OCI-LY1 (cell line): Measurements from ENCODE around the gene TMPRSS13.

Source experiments
- H2AFZ ChIP-seq: fragments of 200-600 bp; sonication (generic), shearing (Covaris generic); 2 replicates; pipeline ENCODE4 v1.6.0; 2014; ENCODE audit warnings: antibody characterized with exemption, mild to moderate bottlenecking, low read length
- H3F3A ChIP-seq: fragments of 200-600 bp; sonication (generic), shearing (Covaris generic); 2 replicates; pipeline ENCODE4 v1.6.0; 2014; ENCODE audit warnings: mild to moderate bottlenecking, antibody characterized with exemption, low read length, moderate library complexity; ENCODE audit not compliant: insufficient read depth
- H3K27ac ChIP-seq: fragments of 200-600 bp; sonication (generic); 2 replicates; pipeline ENCODE4 v1.5.1; 2014; ENCODE audit warnings: low read length, mixed run types, mild to moderate bottlenecking, low read depth; ENCODE audit not compliant: poor library complexity, severe bottlenecking
- H3K27me3 ChIP-seq: fragments of 200-600 bp; sonication (generic); 2 replicates; pipeline ENCODE4 v1.6.0; 2014; ENCODE audit warnings: antibody characterized with exemption, mild to moderate bottlenecking, low read length, moderate library complexity; ENCODE audit not compliant: insufficient read depth
- H3K36me3 ChIP-seq: fragments of 200-600 bp; sonication (generic); 2 replicates; pipeline ENCODE4 v1.6.1; 2014; ENCODE audit warnings: mild to moderate bottlenecking, antibody characterized with exemption, low read length, moderate library complexity, mixed read lengths; ENCODE audit not compliant: insufficient read depth
- H3K4me1 ChIP-seq: fragments of 200-600 bp; sonication (generic); 2 replicates; pipeline ENCODE4 v1.5.1; 2014; ENCODE audit warnings: mild to moderate bottlenecking, low read length, moderate library complexity; ENCODE audit not compliant: insufficient read depth, severe bottlenecking
- H3K4me2 ChIP-seq: fragments of 200-600 bp; sonication (generic), shearing (Covaris generic); 2 replicates; pipeline ENCODE4 v1.6.1; 2014; ENCODE audit warnings: low read length
- H3K4me3 ChIP-seq: fragments of 200-600 bp; sonication (generic); 2 replicates; pipeline ENCODE4 v1.5.1; 2014; ENCODE audit warnings: low read length, low read depth, mild to moderate bottlenecking, mixed read lengths; ENCODE audit not compliant: poor library complexity, severe bottlenecking
- H3K79me2 ChIP-seq: fragments of 200-600 bp; shearing (Covaris generic); 2 replicates; pipeline ENCODE4 v1.6.1; 2016; ENCODE audit warnings: mixed run types, low read length, mixed read lengths; ENCODE audit not compliant: insufficient read depth
- H3K9ac ChIP-seq: fragments of 200-600 bp; sonication (generic), shearing (Covaris generic); 2 replicates; pipeline ENCODE4 v1.6.1; 2014; ENCODE audit warnings: mild to moderate bottlenecking, low read length, mixed read lengths
- H3K9me2 ChIP-seq: fragments of 200-600 bp; sonication (generic), shearing (Covaris generic); 2 replicates; pipeline ENCODE4 v1.6.1; 2014; ENCODE audit warnings: low read depth, mild to moderate bottlenecking, low read length, mixed read lengths
- H3K9me3 ChIP-seq: fragments of 200-600 bp; shearing (Covaris generic); 2 replicates; pipeline ENCODE4 v1.6.1; 2014; ENCODE audit warnings: low read length, mixed read lengths
- H4K20me1 ChIP-seq: fragments of 200-600 bp; sonication (generic), shearing (Covaris generic); 2 replicates; pipeline ENCODE4 v1.6.0; 2016; ENCODE audit warnings: mild to moderate bottlenecking, low read length; ENCODE audit not compliant: insufficient read depth
- EZH2 ChIP-seq: fragments of 200-600 bp; sonication (generic), shearing (Covaris generic); IDR thresholded peaks from 2 replicates; pipeline ENCODE4 v1.8.0; 2017; ENCODE audit warnings: borderline replicate concordance, mixed run types, mild to moderate bottlenecking, antibody characterized with exemption, low read length, moderate library complexity, mixed read lengths
- TF ChIP-seq, protein P1 (sequence below): fragments of 200-600 bp; sonication (generic), shearing (Covaris generic); IDR thresholded peaks from 2 replicates; pipeline ENCODE4 v1.5.1; 2017; ENCODE audit warnings: mild to moderate bottlenecking, antibody characterized with exemption, low read length, moderate library complexity, mixed read lengths

TMPRSS13 gene

DNA sequence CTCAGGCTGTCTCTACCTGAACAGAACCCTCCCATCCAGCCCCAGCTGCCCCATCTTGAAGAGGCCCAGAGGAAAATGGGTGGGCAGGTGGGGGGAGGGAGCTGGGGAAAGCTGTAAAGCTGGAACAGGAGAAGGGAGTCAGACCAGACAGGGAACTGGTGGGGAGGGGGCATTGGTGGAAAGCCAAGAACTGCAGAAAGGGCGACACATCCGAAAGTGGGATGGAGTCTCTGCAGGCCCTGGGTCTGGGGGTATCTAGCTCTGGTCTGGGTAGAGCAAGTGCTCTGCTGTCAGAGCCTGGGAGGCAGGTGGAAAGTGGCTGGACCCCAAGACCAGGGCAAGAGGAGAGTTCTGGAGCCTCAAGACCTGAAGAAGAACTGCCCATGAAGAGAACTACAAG, 7.7 kb downstream of the TMPRSS13 start:
- Histone ChIP-seq H3K27me3 (no peaks in the 10 kb centered on the region), H3K36me3 (no peaks in the 10 kb centered on the region), H3K9me3 (no peaks in the 10 kb centered on the region), H2AFZ (no peak overlapping the region), H3K79me2 (no peaks in the 10 kb centered on the region), H4K20me1 (no peaks in the 10 kb centered on the region), H3K9ac (no peak overlapping the region), H3K4me2 (no peak overlapping the region), H3F3A (no peaks in the 10 kb centered on the region), H3K4me3 (no peak overlapping the region), H3K27ac (no peak overlapping the region), H3K9me2 (no peaks in the 10 kb centered on the region), H3K4me1 (no peaks in the 10 kb centered on the region)
- TF ChIP-seq, protein P1, sequence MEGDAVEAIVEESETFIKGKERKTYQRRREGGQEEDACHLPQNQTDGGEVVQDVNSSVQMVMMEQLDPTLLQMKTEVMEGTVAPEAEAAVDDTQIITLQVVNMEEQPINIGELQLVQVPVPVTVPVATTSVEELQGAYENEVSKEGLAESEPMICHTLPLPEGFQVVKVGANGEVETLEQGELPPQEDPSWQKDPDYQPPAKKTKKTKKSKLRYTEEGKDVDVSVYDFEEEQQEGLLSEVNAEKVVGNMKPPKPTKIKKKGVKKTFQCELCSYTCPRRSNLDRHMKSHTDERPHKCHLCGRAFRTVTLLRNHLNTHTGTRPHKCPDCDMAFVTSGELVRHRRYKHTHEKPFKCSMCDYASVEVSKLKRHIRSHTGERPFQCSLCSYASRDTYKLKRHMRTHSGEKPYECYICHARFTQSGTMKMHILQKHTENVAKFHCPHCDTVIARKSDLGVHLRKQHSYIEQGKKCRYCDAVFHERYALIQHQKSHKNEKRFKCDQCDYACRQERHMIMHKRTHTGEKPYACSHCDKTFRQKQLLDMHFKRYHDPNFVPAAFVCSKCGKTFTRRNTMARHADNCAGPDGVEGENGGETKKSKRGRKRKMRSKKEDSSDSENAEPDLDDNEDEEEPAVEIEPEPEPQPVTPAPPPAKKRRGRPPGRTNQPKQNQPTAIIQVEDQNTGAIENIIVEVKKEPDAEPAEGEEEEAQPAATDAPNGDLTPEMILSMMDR: no peak
- TF ChIP-seq EZH2: no peak

GRCh38 chr11:117919781-117920221, 9.4 kb downstream of the TMPRSS13 start:
- Histone ChIP-seq H3K4me2 (no peak overlapping the region), H3K4me3 (no peak overlapping the region), H3K4me1 (no peaks in the 10 kb centered on the region), H3K9me2 (no peaks in the 10 kb centered on the region), H3K9ac (no peak overlapping the region), H3K36me3 (no peaks in the 10 kb centered on the region), H3K79me2 (no peaks in the 10 kb centered on the region), H3F3A (no peaks in the 10 kb centered on the region), H3K27ac (no peak overlapping the region), H3K27me3 (no peaks in the 10 kb centered on the region), H3K9me3 (no peaks in the 10 kb centered on the region), H2AFZ (no peak overlapping the region), H4K20me1 (no peaks in the 10 kb centered on the region)
- TF ChIP-seq EZH2: no peak
- TF ChIP-seq, protein P1: no peak

DNA sequence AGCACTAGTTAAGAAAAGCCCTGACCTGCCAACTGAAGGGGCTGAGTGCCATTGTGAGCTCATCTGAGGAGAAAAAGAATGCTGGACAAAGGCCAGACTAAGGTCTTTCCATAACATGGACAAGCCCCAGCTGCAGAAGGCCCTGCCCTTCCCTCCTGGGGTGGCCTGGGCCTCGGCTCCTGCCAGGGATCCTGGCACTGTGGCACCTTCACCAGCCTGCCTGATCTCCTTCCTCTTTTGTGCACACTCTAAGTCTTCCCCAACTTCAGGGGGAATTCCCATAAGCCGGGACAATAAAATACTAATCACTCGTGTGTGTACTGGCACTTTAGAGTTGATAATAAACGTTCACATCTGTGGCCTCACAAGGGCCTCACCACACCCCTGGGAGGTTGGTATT, 9.9 kb downstream of the TMPRSS13 start:
- TF ChIP-seq EZH2: no peak
- TF ChIP-seq, protein P1: no peak
- no peak overlapping the region for H3K4me2 ChIP-seq
- H3K9ac ChIP-seq: no peak overlapping the region
- no peaks in the 10 kb centered on the region for H4K20me1 ChIP-seq
- H3K4me3 ChIP-seq: no peak overlapping the region
- H3K9me3 ChIP-seq: no peaks in the 10 kb centered on the region
- no peak overlapping the region for H2AFZ ChIP-seq
- H3K27me3 ChIP-seq: no peaks in the 10 kb centered on the region
- no peaks in the 10 kb centered on the region for H3K36me3 ChIP-seq
- no peaks in the 10 kb centered on the region for H3K79me2 ChIP-seq
- H3K9me2 ChIP-seq: no peaks in the 10 kb centered on the region
- no peaks in the 10 kb centered on the region for H3K4me1 ChIP-seq
- H3F3A ChIP-seq: no peaks in the 10 kb centered on the region
- no peak overlapping the region for H3K27ac ChIP-seq
